Naive B cell (primary cell): ENCODE measurements around the gene C1orf56. TPM values are rescaled to one million over a fixed set of nuclear protein-coding genes. Genes with fewer than 3 reads are reported as not detected.
A peak's percentile ranks its signal among the peaks of the same experiment; 100 is the strongest.

Experiments
- ATAC-seq, 2 donors: fragments of 150-1000 bp; cut with Tn5 transposase; 2 replicates each; pipeline ENCODE4 v1.10.0; 2021; ENCODE audit warnings: low read depth in 2 of 2, mild to moderate bottlenecking in 2 of 2, moderate library complexity in 2 of 2
- DNase-seq: peaks from one replicate; pipeline ENCODE4 v3.0.0; 2022
- H3K27ac Mint-ChIP-seq, 6 donors: one replicate each; pipeline ENCODE4 v1.8.0; 2020 to 2022; ENCODE audit warnings: mild to moderate bottlenecking in 6 of 6, mixed read lengths in 6 of 6, moderate library complexity in 5 of 6, inconsistent platforms in 2 of 6
- H3K27me3 Mint-ChIP-seq, 3 donors: one replicate each; pipeline ENCODE4 v1.8.0; 2021 to 2022; ENCODE audit warnings: mixed read lengths in 3 of 3, mild to moderate bottlenecking in 1 of 3
- H3K36me3 Mint-ChIP-seq, 2 donors: one replicate each; pipeline ENCODE4 v1.8.0; 2020 to 2022; ENCODE audit warnings: mixed read lengths in 2 of 2, inconsistent platforms in 1 of 2, mild to moderate bottlenecking in 1 of 2
- H3K4me1 Mint-ChIP-seq, 3 donors: one replicate each; pipeline ENCODE4 v1.8.0; 2020 to 2022; ENCODE audit warnings: mixed read lengths in 3 of 3, inconsistent platforms in 1 of 3, mild to moderate bottlenecking in 1 of 3, moderate library complexity in 1 of 3
- H3K4me3 Mint-ChIP-seq, 8 donors: one replicate each; pipeline ENCODE4 v1.8.0; 2020 to 2022; ENCODE audit warnings: mild to moderate bottlenecking in 8 of 8, mixed read lengths in 8 of 8, moderate library complexity in 8 of 8, inconsistent platforms in 2 of 8
- H3K9me3 Mint-ChIP-seq, 7 donors: one replicate each; pipeline ENCODE4 v1.8.0; 2020 to 2022; ENCODE audit warnings: mixed read lengths in 7 of 7, mild to moderate bottlenecking in 5 of 7, inconsistent platforms in 2 of 7, moderate library complexity in 1 of 7
- polyA plus RNA-seq, 6 donors: library from polyadenylated mRNA; unstranded; fragments of 300-500 nt; fragmentation: Illumina TruSeq; gene quantifications; one replicate each; pipeline ENCODE4 v1.2.3, GENCODE V29; 2021; ENCODE audit warnings: low read depth in 6 of 6

Gene C1orf56
- polyA plus RNA-seq, 6 donors from 2014 or later, result 1.3 to 10.7 (median 8.2) TPM

DNA sequence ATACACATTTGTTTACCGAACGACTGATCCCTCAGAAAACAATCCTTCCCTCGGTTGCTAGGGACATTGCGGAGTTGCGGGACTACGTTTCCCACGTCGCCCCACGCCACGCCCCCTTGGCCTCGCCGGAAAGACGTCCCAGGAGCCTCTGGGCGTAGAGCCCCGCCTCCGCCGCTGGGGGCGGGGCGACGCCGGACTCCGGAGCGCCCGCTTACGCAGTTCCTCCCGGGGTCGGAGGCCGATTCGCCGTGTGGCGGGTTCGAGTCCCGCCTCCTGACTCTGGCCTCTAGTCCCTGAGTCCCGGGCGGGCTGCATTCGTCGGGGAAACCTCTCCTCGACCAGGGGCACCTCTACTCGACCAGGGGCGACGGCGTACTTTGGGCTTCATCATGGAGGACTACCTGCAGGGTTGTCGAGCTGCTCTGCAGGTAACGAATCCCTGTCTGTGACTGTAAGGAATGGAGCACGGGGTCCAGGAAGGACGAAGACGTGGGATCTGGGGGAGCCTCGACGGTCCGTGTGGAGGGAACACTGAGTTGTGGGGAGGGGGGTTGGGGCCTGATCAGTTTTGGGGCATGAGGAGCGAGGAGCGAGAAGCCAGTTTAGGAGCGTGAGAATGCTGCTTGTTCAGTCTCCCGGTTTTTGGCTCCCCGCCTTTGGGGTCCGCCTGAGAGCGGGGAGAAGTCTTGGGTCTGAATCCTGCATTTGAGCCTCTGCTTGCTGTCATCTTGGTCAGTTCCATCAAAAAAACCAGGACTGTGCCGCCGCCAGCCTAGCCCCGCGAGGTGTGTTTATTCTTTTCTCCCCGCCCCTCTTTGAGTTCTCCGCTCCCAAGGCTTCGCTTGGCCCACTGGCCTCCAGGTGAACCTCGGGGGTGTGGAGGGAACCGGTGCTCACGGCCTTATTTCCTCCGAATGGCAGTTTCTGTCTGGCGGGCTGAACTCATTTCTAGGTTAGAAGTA lies 39.0 kb upstream of the C1orf56 start, which contains the start of gene PRUNE1:
PRUNE1 (plus strand) TSS at position 206 of the 962 bp plus-strand sequence; CDS start at position 390, 184 bp downstream.
- Mint-ChIP-seq H3K36me3 (no peaks in the 10 kb centered on the region), H3K4me3 (peak within 1 kb of the TSS; percentile 87 to 99 (median 98)), H3K27me3 (no peaks in the 10 kb centered on the region), H3K9me3 (no peaks in the 10 kb centered on the region), H3K27ac (peak within 1 kb of the TSS; percentile 95 to 99 (median 98)), H3K4me1 (peaks cover 44 to 76% (median 64%) of the 10 kb centered on the region in 3 donors)
- DNase-seq (peak; percentile 92), ATAC-seq (peak; percentile 83 to 87)

DNA sequence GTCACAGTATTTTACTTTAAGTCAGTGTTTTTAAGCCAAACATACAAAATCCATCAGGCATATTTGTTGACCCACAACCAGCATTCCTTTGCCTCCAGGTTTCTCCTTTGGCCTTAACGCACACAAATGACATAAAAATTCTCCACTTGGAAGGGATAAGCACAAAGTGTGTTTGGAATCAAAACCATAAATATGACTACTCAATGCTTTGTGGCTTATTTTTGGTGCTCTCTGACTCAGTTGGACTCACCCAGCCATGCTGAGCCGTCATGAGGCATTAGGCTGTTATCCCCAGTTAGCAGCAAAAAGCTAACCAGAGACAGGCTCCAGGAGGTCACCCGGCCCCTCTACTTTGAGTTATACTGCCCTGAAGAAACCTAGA lies 38.4 kb upstream of the C1orf56 start:
- H3K4me1 Mint-ChIP-seq, result peaks cover 46 to 72% (median 60%) of the 10 kb centered on the region in 3 donors
- no peaks in the 10 kb centered on the region for H3K36me3 Mint-ChIP-seq
- ATAC-seq, result no peak
- peak overlapping the region in 5 of 6 donors; percentile 95 to 98 (median 97) for H3K27ac Mint-ChIP-seq
- H3K27me3 Mint-ChIP-seq, result no peaks in the 10 kb centered on the region
- H3K9me3 Mint-ChIP-seq, result no peaks in the 10 kb centered on the region
- no peak for DNase-seq
- peak overlapping the region; percentile 87 to 99 (median 97) for H3K4me3 Mint-ChIP-seq

DNA sequence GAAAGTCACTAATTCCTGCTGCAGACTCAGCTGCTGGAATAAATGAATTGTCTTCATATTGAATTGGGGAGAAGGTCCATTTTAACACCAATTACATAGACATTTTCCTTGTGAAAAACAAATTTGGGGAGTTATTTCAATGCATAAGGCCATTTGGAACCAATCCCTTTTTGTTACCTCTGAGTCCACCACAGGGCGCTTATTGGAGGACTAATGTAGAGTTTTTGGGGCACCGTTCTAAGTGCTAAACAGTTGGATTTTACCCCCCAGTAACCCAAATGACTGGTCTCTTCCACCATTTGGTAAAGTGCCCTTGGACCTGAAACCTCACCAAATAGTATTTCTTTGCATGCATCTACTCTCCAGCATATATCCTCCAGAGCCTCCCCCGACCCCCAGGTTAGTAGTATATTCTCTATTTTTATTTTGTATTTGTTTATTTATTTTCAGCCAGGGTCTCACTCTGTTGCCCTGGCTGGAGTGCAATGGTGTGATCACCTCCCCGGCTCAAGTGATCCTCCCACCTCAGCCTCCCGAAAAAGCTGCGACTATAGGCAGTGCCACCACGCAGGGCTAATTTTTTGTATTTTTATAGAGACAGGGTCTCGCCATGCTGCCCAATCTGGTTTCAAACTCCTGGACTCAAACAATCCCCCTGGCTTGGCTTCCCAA lies 37.7 kb upstream of the C1orf56 start:
- no peak for DNase-seq
- Mint-ChIP-seq H3K27me3 (no peaks in the 10 kb centered on the region), H3K36me3 (no peaks in the 10 kb centered on the region), H3K4me3 (peak overlapping the region; percentile 59 to 99 (median 97)), H3K27ac (peak overlapping the region in 2 of 6 donors; percentile 95 to 96), H3K4me1 (peaks cover 46 to 71% (median 59%) of the 10 kb centered on the region in 3 donors), H3K9me3 (no peaks in the 10 kb centered on the region)
- no peak for ATAC-seq

GRCh38 chr1:151010346-151010726 lies 37.2 kb upstream of the C1orf56 start:
- Mint-ChIP-seq H3K9me3 (no peaks in the 10 kb centered on the region), H3K27me3 (no peaks in the 10 kb centered on the region), H3K4me1 (peaks cover 43 to 66% (median 55%) of the 10 kb centered on the region in 3 donors), H3K4me3 (peak overlapping the region in 4 of 8 donors; percentile 16 to 97 (median 73)), H3K36me3 (no peaks in the 10 kb centered on the region), H3K27ac (no peak overlapping the region)
- no peak for ATAC-seq
- no peak for DNase-seq

DNA sequence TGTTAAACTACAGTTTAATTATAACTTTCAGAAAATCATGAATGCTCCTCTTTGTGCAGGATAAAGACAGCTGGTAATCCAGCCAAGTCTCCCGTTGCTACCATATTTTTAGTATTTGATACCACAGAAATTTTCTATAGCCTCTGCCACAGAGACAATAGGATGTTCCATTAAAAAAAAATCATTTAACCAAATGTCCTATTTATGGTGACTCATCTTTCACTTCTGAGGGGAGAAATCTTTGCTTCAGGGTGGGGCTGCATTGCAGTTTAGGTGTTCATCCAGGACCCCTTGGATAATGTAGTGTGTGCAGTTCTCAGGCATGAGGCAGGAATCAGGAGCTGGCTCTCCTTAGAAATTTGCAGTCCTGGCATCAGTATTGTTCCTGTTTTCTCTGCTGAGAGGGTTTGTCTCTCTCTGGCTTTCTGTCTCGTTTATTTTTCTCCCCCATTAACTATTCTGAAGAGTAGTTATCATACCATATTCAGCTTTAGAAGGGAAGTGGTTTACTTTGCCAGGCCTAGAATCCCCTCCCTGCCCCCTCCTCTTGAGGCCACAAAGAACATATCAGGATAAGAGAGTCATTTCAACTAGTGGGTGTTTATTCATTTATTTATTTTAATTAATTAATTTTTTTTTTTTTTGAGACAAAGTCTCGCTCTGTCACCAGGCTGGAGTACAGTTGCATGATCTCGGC lies 36.2 kb upstream of the C1orf56 start:
- ATAC-seq, result no peak
- Mint-ChIP-seq H3K4me3 (peak overlapping the region in 1 of 8 donors; percentile 47), H3K4me1 (peaks cover 34 to 56% (median 45%) of the 10 kb centered on the region in 3 donors), H3K27me3 (no peaks in the 10 kb centered on the region), H3K27ac (peak overlapping the region in 1 of 6 donors; percentile 30), H3K9me3 (no peaks in the 10 kb centered on the region), H3K36me3 (no peaks in the 10 kb centered on the region)
- no peak for DNase-seq

GRCh38 chr1:151012684-151013471 lies 34.7 kb upstream of the C1orf56 start:
- peak overlapping the region in 1 of 8 donors; percentile 26 for H3K4me3 Mint-ChIP-seq
- H3K27me3 Mint-ChIP-seq, result no peaks in the 10 kb centered on the region
- H3K36me3 Mint-ChIP-seq, result no peaks in the 10 kb centered on the region
- no peaks in the 10 kb centered on the region for H3K9me3 Mint-ChIP-seq
- H3K27ac Mint-ChIP-seq, result no peak overlapping the region
- H3K4me1 Mint-ChIP-seq, result peaks cover 19 to 41% (median 29%) of the 10 kb centered on the region in 3 donors
- DNase-seq, result no peak
- ATAC-seq, result no peak

DNA sequence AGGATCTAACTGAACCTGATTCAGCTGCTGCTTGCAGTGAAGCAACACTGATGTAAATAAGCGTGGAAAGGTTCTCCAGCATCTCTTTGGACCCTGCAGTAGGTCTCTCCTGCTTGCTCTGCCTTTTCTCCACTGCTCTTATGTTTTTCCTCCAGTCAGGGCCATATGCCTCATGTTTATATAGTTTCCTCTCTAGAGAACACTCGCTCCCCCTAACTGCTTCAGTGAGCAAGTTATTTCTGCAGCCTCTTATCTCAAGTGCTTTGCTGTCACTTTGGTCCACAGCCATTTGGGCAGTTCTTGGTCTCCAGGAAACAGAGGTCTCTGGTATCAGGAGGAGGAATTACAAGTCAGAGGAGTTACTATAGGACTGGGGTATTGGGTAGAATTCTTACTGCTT lies 34.0 kb upstream of the C1orf56 start:
- DNase-seq, result no peak
- ATAC-seq, result no peak
- Mint-ChIP-seq H3K9me3 (no peaks in the 10 kb centered on the region), H3K4me3 (peak overlapping the region in 1 of 8 donors; percentile 26), H3K4me1 (peaks cover 15 to 34% (median 23%) of the 10 kb centered on the region in 3 donors), H3K36me3 (no peaks in the 10 kb centered on the region), H3K27ac (peak overlapping the region in 1 of 6 donors; percentile 64), H3K27me3 (no peaks in the 10 kb centered on the region)

GRCh38 chr1:151024540-151025146 lies 22.9 kb upstream of the C1orf56 start:
- DNase-seq, result peak; percentile 81
- H3K9me3 Mint-ChIP-seq, result no peaks in the 10 kb centered on the region
- peaks cover 8 to 15% of the 10 kb centered on the region in 2 donors for H3K36me3 Mint-ChIP-seq
- H3K27me3 Mint-ChIP-seq, result no peaks in the 10 kb centered on the region
- ATAC-seq, result peak; percentile 98 to 99
- peak overlapping the region in 5 of 6 donors; percentile 46 to 76 (median 62) for H3K27ac Mint-ChIP-seq
- H3K4me3 Mint-ChIP-seq, result peak overlapping the region in 1 of 8 donors; percentile 32
- H3K4me1 Mint-ChIP-seq, result peaks cover 6 to 7% (median 7%) of the 10 kb centered on the region in 3 donors

DNA sequence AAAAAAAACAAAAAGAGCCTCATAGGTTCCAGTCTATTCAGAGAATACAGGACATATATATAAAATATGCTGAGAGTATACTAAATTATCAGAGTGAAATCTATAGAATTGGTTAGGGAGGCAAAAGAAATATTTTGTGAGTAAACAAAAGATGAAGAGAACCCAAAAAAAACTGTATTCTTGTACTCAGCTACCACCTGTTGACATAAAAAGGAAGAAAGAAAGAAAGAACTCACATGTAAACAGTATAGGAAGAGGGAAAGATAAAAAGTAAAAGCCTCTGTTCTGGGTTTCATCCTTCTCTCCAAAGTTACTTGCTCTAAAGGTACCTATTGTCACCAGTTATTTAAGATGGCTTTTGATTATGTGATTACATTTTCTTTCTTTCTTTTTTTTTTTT lies 21.1 kb upstream of the C1orf56 start:
- Mint-ChIP-seq H3K27me3 (no peaks in the 10 kb centered on the region), H3K4me1 (peaks cover 6 to 7% (median 7%) of the 10 kb centered on the region in 3 donors), H3K27ac (no peak overlapping the region), H3K4me3 (no peak overlapping the region), H3K9me3 (no peaks in the 10 kb centered on the region), H3K36me3 (peaks cover 15 to 17% of the 10 kb centered on the region in 2 donors)
- DNase-seq (no peak), ATAC-seq (no peak)

- H3K4me3 Mint-ChIP-seq, result no peak overlapping the region
- H3K9me3 Mint-ChIP-seq, result no peaks in the 10 kb centered on the region
- H3K27ac Mint-ChIP-seq, result no peak overlapping the region
- peaks cover 0 to 5% (median 2%) of the 10 kb centered on the region in 3 donors for H3K4me1 Mint-ChIP-seq
- no peaks in the 10 kb centered on the region for H3K27me3 Mint-ChIP-seq
- DNase-seq (no peak), ATAC-seq (no peak)
- H3K36me3 Mint-ChIP-seq, result peaks cover 21 to 33% of the 10 kb centered on the region in 2 donors
These were observed 15.4 kb upstream of the C1orf56 start for GRCh38 chr1:151032164-151032563.

- peaks cover 0 to 9% (median 2%) of the 10 kb centered on the region in 3 donors for H3K4me1 Mint-ChIP-seq
- H3K9me3 Mint-ChIP-seq, result no peaks in the 10 kb centered on the region
- peaks cover 10 to 31% of the 10 kb centered on the region in 2 donors for H3K36me3 Mint-ChIP-seq
- no peak for ATAC-seq
- no peak overlapping the region for H3K4me3 Mint-ChIP-seq
- DNase-seq, result no peak
- H3K27me3 Mint-ChIP-seq, result no peaks in the 10 kb centered on the region
- H3K27ac Mint-ChIP-seq, result peak overlapping the region in 4 of 6 donors; percentile 38 to 84 (median 67)
These were observed 12.4 kb upstream of the C1orf56 start for GRCh38 chr1:151035167-151035566.

- peak within 1 kb of the TSS in 1 of 8 donors; percentile 37 for H3K4me3 Mint-ChIP-seq
- H3K36me3 Mint-ChIP-seq, result peaks cover 10 to 23% of the 10 kb centered on the region in 2 donors
- H3K27ac Mint-ChIP-seq, result peak within 1 kb of the TSS in 4 of 6 donors; percentile 79 to 96 (median 88)
- peaks cover 0 to 9% (median 2%) of the 10 kb centered on the region in 3 donors for H3K4me1 Mint-ChIP-seq
- no peaks in the 10 kb centered on the region for H3K27me3 Mint-ChIP-seq
- no peaks in the 10 kb centered on the region for H3K9me3 Mint-ChIP-seq
- no peak for DNase-seq
- no peak for ATAC-seq
These were observed 11.2 kb upstream of the C1orf56 start, which contains the start of gene BNIPL for GRCh38 chr1:151036356-151036755. Gene BNIPL, plus strand, starts transcription at chr1:151036586. Its CDS starts 140 bp downstream, at chr1:151036726.
